Endothelial cell of hepatic sinusoid (primary cell): Measurements from ENCODE around the gene DENND1C.

Experiments
- in situ Hi-C: cut with HindIII; loops from 2 replicates; pipeline ENCODE4 v1.10.0; 2017; ENCODE audit warnings: low sequenced_read_pairs

Gene DENND1C

GRCh38 chr19:6459262-6460098 is 22.1 kb downstream of the DENND1C start, which contains the start of gene SLC25A23:
SLC25A23 (minus strand) TSS chr19:6459792; CDS start chr19:6459628, 164 bp downstream.
- in situ Hi-C loops, result loop anchor here (10.0 kb wide), 1 partner anchor 375 kb away; no protein-coding TSS in a partner anchor

GRCh38 chr19:6458695-6459261 is 22.8 kb downstream of the DENND1C start:
- in situ Hi-C loops, result no loop called here

GRCh38 chr19:6457958-6458694 is 23.5 kb downstream of the DENND1C start:
- in situ Hi-C loops, result no loop called here

GRCh38 chr19:6455924-6456323 is 25.7 kb downstream of the DENND1C start:
- in situ Hi-C loops, result no loop called here

GRCh38 chr19:6453951-6454565 is 27.5 kb downstream of the DENND1C start:
- in situ Hi-C loops, result no loop called here

- in situ Hi-C loops, result no loop called here
These were observed 28.7 kb downstream of the DENND1C start for GRCh38 chr19:6452899-6453298.

GRCh38 chr19:6452223-6452614 is 29.4 kb downstream of the DENND1C start:
- in situ Hi-C loops, result no loop called here

GRCh38 chr19:6451583-6452222 is 29.9 kb downstream of the DENND1C start:
- in situ Hi-C loops, result no loop called here

- in situ Hi-C loops, result no loop called here
These were observed 31.4 kb downstream of the DENND1C start for GRCh38 chr19:6450166-6450565.

- in situ Hi-C loops, result no loop called here
These were observed 33.5 kb downstream of the DENND1C start for GRCh38 chr19:6448045-6448444.

GRCh38 chr19:6446452-6446851 is 35.1 kb downstream of the DENND1C start:
- in situ Hi-C loops, result no loop called here

- in situ Hi-C loops, result no loop called here
These were observed 37.6 kb downstream of the DENND1C start for GRCh38 chr19:6443986-6444385.

- in situ Hi-C loops, result no loop called here
These were observed 39.4 kb downstream of the DENND1C start for GRCh38 chr19:6442087-6442688.

- in situ Hi-C loops, result no loop called here
These were observed 40.7 kb downstream of the DENND1C start for GRCh38 chr19:6440905-6441304.

GRCh38 chr19:6439743-6440142 is 41.8 kb downstream of the DENND1C start:
- in situ Hi-C loops, result no loop called here

GRCh38 chr19:6433663-6434062 is 47.9 kb downstream of the DENND1C start, which contains the start of gene SLC25A41:
SLC25A41 (minus strand) TSS chr19:6433763; CDS start chr19:6433693, 70 bp downstream.
- in situ Hi-C loops, result no loop called here

- in situ Hi-C loops, result no loop called here
These were observed 48.4 kb downstream of the DENND1C start for GRCh38 chr19:6433165-6433564.

GRCh38 chr19:6431891-6432290 is 49.7 kb downstream of the DENND1C start:
- in situ Hi-C loops, result no loop called here

- in situ Hi-C loops, result no loop called here
These were observed 52.0 kb downstream of the DENND1C start for GRCh38 chr19:6429419-6430221.
